Ishikawa (cell line): ENCODE measurements around the gene SART3.

Experiments
- CEBPB ChIP-seq: IDR thresholded peaks from 2 replicates; pipeline ENCODE4 v1.6.1; 2012
- CREB1 ChIP-seq: IDR thresholded peaks from 2 replicates; pipeline ENCODE4 v1.6.1; 2012; ENCODE audit warnings: low read depth
- EGR1 ChIP-seq: IDR thresholded peaks from 2 replicates; pipeline ENCODE4 v1.6.1; 2012
- EP300 ChIP-seq: IDR thresholded peaks from 2 replicates; pipeline ENCODE4 v1.6.1; 2012; ENCODE audit warnings: borderline replicate concordance
- FOXM1 ChIP-seq: IDR thresholded peaks from 2 replicates; pipeline ENCODE4 v1.6.1; 2012; ENCODE audit warnings: low read depth, borderline replicate concordance
- NFIC ChIP-seq: IDR thresholded peaks from 2 replicates; pipeline ENCODE4 v1.6.1; 2012
- RAD21 ChIP-seq: IDR thresholded peaks from 2 replicates; pipeline ENCODE4 v1.6.1; 2012; ENCODE audit warnings: low read depth
- REST ChIP-seq: IDR thresholded peaks from 2 replicates; pipeline ENCODE4 v1.6.1; 2012; ENCODE audit warnings: low read depth, mild to moderate bottlenecking
- TAF1 ChIP-seq: IDR thresholded peaks from 2 replicates; pipeline ENCODE4 v1.6.1; 2012; ENCODE audit warnings: low read depth, mild to moderate bottlenecking
- TCF12 ChIP-seq: IDR thresholded peaks from 2 replicates; pipeline ENCODE4 v1.6.1; 2012; ENCODE audit warnings: low read depth
- TEAD4 ChIP-seq: IDR thresholded peaks from 2 replicates; pipeline ENCODE4 v1.6.1; 2012
- YY1 ChIP-seq: IDR thresholded peaks from 2 replicates; pipeline ENCODE4 v1.6.1; 2012; ENCODE audit warnings: low read depth
- ZBTB7A ChIP-seq: IDR thresholded peaks from 2 replicates; pipeline ENCODE4 v1.6.1; 2012; ENCODE audit warnings: low read depth
- TF ChIP-seq, protein P1 (sequence below): IDR thresholded peaks from 2 replicates; pipeline ENCODE4 v1.6.1; 2012
- TF ChIP-seq, protein P2 (sequence below): IDR thresholded peaks from 2 replicates; pipeline ENCODE4 v1.6.1; 2012

The SART3 gene

DNA sequence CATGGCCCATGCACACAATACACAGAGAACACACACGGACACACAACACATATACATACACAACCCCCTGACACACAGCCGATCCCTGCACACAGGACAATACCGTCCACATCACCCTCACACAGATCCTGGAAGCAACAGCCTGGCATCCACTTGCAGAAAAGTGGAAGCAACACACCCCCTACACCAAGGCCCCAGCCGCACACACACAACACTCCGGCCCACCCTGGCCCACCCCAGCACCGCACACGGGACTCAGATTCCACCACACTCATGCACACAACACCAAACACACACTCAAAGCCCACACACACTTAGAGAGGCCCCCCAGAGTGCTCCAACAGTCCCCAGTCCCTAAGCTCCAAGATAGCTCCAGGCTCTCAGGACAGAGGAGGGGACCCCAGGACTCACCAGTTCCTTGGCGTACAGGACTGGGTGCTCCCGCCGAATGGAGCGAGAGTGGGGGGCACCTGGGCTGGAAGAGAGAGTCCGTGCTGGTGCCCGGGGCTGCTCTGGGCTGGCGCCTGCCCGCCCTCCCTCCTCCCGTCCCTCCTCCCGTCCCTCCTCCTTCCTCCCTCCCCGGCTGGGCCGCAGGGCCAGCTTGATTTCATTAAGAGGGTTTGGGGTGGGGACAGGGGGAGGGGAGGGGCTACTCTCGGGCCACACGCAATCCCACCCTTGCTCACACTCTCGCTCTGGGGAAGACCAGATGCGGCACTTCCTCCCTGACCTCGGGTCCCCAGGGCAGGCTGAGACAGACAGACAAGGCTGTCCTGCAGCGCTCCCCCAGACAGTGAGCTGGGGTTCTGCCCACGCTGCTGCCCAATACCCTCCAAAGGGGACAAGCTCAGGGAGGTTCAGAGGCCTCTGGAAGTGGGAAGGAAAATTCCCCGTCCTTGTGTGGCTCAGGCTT lies 36.8 kb upstream of the SART3 start, which contains the start of gene TMEM119:
Gene TMEM119 (minus strand): TSS at position 526 of the 913 bp plus-strand sequence. CDS start 5,701 bp downstream, outside the sequence.
- no peak for TF ChIP-seq TEAD4
- TF ChIP-seq EGR1, result no peak

GRCh38 chr12:108596854-108597558 lies 36.0 kb upstream of the SART3 start:
- no peak for TF ChIP-seq YY1
- TF ChIP-seq, protein P1, sequence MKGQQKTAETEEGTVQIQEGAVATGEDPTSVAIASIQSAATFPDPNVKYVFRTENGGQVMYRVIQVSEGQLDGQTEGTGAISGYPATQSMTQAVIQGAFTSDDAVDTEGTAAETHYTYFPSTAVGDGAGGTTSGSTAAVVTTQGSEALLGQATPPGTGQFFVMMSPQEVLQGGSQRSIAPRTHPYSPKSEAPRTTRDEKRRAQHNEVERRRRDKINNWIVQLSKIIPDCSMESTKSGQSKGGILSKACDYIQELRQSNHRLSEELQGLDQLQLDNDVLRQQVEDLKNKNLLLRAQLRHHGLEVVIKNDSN, result peak; percentile 77

GRCh38 chr12:108595711-108596647 lies 35.0 kb upstream of the SART3 start:
- TF ChIP-seq RAD21, result no peak
- TF ChIP-seq TCF12, result no peak
- TF ChIP-seq, protein P1, result no peak
- TF ChIP-seq TEAD4, result no peak
- TF ChIP-seq EP300, result no peak
- TF ChIP-seq CEBPB, result no peak
- no peak for TF ChIP-seq FOXM1
- TF ChIP-seq, protein P2, sequence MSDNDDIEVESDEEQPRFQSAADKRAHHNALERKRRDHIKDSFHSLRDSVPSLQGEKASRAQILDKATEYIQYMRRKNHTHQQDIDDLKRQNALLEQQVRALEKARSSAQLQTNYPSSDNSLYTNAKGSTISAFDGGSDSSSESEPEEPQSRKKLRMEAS, result no peak
- TF ChIP-seq REST, result no peak
- no peak for TF ChIP-seq ZBTB7A
- no peak for TF ChIP-seq YY1
- no peak for TF ChIP-seq NFIC

GRCh38 chr12:108594960-108595710 lies 34.2 kb upstream of the SART3 start:
- TF ChIP-seq YY1 (no peak), RAD21 (no peak), ZBTB7A (no peak), NFIC (no peak), CREB1 (no peak), TAF1 (no peak), REST (no peak), FOXM1 (no peak), TEAD4 (no peak), EP300 (no peak)
- TF ChIP-seq, protein P2, result no peak

DNA sequence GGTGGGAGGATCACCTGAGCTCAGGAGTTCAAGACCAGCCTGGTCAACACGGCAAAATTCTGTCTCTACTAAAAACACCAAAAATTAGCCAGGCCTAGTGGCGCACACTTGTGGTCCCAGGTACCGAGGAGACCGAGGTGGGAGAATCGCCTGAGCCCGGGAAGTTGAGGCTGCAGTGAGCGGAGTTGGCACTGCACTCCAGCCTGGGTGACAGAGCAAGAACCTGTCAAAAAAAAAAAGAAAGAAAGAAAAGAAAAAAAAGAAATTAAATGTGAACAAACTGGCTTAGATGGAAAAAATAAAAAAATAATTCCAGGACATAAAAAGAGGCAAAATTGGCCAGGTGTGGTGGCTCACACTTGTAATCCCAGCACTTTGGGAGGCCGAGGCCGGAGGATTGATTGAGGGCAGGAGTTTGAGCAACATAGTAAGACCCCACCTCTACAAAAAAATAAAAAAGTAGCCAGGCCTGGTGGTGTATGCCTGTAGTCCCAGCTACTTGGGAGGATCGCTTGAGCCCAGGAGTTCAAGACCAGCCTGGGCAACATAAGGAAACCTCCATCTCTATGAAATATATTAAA lies 33.4 kb upstream of the SART3 start:
- no peak for TF ChIP-seq TEAD4
